HL-60/S4 treated with retinoic acid at 250 ng/mL for 4 days and 3 days (cell line): ENCODE measurements around the gene UST.
"Not testable (repeated sequence)": the region's sequence is repeated elsewhere in the genome, so short reads cannot be mapped to it uniquely, and the experiment has no call there.

ENCODE experiments used
- in situ Hi-C: fragments of 300-500 bp; cut with MboI; formaldehyde crosslinking; loops from 2 replicates; pipeline ENCODE4 v1.7.0; 2022; ENCODE audit warnings: low sequenced_read_pairs

Gene UST

GRCh38 chr6:149024361-149024760 is 277.5 kb downstream of the UST start:
- in situ Hi-C loops = no loop called here

GRCh38 chr6:149025061-149025460 is 278.2 kb downstream of the UST start:
- in situ Hi-C loops = no loop called here

GRCh38 chr6:149026530-149026942 is 279.7 kb downstream of the UST start:
- in situ Hi-C loops = no loop called here

DNA sequence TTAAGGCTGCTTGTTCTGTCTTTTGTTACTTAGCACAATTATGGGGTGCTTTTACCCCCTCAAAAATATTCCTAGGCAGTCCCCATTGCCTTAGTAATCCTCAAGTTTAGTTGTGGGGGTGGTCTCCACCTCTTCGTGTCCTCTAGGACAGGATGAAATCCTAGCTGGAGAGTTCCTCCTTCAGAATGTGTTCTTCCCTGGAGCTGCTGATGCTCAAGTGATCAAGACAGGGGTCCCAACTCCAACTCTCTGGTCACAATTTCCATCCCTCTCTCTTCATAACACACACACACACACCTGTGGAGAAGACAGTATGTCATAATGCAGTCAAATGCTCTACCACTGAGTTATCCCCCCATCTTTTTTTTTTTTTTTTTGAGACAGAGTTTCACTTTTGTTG is 280.7 kb downstream of the UST start:
- in situ Hi-C loops = no loop called here

DNA sequence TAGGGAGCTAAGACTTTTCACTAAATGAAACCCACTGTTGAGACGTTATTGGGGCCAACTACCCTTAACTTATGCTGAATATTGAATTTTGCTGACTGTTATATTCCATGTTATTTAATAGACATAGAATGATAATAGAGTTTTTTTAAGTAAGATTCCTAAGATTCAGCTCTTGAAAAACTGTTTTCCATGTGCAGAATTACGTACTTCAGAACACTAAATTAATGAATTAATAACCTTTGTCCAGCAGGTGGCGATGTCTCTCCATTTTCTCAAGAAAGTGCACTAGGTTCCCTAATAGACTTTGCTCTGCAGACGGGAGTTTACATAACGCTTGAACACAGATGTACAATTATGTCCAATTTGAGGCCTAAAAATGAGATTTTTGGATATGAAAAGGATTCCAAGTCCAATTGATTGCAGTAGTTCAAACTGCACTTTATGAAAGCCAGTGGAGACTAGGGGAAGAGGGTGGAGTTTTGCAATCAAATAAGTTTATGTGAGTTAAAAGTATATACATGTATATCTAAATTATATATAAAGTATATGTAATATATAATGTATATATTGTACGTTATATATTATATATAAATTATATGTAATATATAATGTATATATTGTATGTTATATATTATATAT is 282.1 kb downstream of the UST start:
- in situ Hi-C loops = no loop called here

DNA sequence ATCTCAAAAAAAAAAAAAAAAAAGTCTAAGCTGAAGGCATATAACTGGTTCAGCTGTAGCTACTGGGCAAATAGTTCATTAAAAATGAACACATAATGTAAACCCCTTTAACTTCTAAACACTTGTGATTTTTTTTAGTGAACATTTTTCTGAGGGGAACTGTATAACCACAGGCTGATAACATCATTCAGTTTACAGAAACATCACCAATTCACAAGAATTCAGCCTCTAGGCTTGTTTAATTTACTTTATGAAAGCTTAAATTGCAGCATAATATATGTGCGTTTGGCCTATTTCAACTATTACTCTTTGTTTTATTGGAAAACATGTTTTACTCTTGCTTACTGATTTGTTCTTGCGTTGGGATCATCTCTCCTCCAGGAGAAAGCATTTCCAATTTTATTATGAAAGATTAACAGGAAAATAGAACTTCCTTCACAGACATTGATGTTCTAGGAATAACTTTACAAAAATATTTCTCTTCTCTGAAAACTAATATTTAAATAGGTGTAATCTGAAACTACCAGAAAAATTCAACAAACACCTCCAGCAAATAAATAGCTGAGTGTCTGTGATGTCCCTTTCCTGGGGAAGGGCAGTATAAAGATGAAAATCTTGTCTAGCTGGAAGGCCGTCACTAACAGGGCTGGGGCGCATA is 284.5 kb downstream of the UST start:
- in situ Hi-C loops = no loop called here

GRCh38 chr6:149031859-149032598 is 285.2 kb downstream of the UST start:
- in situ Hi-C loops = no loop called here

- in situ Hi-C loops = no loop called here
Observed at GRCh38 chr6:149032599-149033405, 286.0 kb downstream of the UST start.

GRCh38 chr6:149033454-149033853 is 286.6 kb downstream of the UST start:
- in situ Hi-C loops = no loop called here

DNA sequence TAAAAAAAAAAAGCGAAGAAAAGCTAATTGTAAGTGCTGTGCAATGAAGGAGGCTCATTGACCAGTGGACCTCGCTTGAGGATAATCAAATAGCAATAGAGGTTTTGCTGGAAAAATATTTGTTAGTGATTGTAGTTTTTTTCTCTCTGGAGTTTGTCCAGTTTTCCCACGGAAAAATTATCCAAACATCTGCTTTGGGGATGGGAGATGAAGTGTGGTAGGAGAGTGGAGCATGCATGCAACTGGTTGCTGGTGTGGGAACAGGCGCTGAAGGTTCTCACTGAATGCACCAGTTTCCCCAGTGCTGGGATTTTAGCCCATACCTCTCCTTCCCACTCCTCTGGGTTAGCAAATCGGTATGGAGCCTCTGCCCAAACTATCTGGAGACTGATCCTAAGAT is 288.9 kb downstream of the UST start:
- in situ Hi-C loops = no loop called here

GRCh38 chr6:149037051-149037671 is 290.3 kb downstream of the UST start:
- in situ Hi-C loops = no loop called here

DNA sequence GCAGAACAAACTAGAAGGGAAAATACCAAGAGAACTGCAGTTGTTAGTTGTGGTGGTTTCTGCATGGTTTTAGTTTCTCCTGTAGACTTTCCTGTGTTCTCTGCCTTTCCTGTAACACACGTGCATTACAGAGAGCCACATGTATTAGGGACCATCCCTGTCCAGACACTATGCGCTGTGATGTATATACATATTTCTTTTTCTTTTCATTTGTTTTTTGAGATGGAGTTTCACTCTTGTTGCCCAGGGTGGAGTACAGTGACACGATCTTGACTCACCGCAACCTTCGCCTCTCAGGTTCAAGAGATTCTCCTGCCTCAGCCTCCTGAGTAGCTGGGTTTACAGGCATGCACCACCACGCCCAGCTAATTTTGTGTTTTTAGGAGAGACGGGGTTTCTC is 292.2 kb downstream of the UST start:
- in situ Hi-C loops = not testable (repeated sequence)

DNA sequence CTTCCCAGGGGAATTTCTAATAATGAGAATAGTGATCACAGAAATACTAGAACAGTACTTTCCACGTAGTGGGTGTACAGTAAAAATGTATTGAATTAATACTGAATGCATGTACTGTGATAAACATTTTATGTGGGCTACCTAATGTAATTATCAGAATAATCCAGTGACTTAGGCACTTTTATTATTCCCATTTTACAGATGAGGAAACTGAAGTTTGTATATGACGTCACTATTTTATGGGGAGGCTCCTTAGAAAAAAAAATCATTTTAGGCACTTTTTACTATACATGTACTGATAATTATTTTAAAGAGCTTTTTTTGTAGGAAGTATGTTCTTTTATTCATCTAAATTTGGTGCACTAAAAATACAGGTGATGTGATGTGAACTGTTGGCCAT is 295.1 kb downstream of the UST start:
- in situ Hi-C loops = no loop called here

- in situ Hi-C loops = no loop called here
Observed at GRCh38 chr6:149043476-149044130, 296.8 kb downstream of the UST start.

DNA sequence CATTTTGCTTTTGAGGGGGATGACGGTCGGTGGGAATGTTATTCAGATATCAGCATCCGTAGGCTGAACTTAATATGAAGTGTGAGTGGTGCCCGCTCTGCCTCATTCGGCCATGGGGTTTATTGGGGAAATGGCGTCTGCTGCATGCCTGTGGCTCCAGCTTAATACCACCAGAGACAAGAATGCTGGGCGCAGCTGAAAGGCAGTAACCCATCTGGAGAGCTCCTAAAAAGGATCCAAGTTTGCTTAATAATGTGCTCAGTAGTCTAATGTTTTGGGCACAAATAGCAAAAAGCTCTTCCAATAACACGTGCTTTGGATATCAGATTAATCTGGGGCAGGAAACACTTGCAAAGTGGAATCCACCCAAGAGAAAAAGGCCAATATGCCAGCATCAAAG is 297.7 kb downstream of the UST start:
- in situ Hi-C loops = no loop called here

- in situ Hi-C loops = no loop called here
Observed at GRCh38 chr6:149045404-149045803, 298.6 kb downstream of the UST start.

DNA sequence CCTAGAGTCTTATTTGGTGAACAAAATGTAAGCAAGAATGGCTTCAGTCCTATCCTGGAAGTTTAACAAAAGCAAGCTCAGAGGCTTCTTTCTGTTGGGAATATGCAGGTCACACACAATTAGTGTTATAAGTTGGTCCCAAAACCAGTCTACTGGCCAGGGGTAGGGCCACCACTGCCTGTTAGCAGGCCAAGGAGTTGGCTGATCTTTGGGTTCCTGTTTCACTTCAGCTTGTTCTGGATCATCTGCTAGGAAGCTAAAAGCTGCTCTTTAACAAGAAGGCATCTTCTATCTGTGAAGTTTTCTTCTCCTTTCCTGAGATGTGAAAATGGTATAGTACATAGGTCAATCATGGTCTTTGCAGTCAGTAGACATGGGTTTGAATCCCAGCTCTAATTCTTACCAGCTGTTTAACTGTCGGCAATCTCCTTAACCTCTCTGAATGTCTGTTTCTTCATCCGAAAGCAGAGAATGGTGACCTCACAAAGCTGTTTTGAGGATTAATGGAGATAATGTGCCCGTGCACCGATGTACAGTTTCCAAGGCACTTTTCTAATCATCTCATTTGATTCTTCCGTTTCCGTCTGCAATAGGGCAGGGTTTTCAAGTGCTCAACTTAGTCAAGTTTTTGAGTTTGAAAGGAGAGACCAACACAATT is 299.5 kb downstream of the UST start:
- in situ Hi-C loops = no loop called here

- in situ Hi-C loops = no loop called here
Observed at GRCh38 chr6:149046822-149047246, 300.0 kb downstream of the UST start.

DNA sequence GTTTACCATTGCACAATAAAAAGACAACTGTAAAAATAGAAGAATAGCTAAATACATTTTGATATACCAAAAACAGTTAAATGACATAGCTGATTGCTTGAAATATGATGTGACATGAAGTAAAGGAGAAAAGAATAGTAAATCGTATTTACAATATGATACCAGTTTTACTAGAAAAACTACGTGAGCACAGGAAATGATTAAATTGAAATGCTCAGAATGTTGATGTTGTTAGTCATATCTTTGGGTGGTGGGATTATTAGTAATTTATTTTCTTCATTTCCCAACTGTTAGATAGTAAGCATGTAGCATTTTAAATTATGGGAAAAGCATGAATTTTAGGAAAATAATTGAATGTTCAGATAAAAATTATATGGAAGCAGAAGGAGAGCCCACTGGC is 302.4 kb downstream of the UST start:
- in situ Hi-C loops = no loop called here

DNA sequence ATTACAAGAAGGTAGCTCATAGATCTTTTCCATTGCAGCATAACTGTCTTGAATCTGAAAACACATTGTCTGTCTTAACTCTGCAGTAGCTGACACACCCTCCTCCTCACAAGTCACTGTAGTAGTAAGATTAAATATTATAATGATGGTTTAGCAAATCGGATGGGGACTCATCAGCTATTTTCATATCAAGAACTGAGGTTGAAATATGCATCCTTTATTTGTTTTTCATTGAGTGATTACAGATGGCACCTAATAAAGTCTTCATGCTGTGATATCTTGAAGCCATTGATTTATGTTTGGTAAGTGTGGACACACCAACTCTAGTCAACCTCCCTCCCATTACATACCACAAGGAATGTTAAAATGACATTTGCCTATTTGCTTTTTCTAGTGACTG is 303.3 kb downstream of the UST start:
- in situ Hi-C loops = no loop called here
